ENCODE data around the gene DNALI1.

- TF ChIP-seq, protein P1, sequence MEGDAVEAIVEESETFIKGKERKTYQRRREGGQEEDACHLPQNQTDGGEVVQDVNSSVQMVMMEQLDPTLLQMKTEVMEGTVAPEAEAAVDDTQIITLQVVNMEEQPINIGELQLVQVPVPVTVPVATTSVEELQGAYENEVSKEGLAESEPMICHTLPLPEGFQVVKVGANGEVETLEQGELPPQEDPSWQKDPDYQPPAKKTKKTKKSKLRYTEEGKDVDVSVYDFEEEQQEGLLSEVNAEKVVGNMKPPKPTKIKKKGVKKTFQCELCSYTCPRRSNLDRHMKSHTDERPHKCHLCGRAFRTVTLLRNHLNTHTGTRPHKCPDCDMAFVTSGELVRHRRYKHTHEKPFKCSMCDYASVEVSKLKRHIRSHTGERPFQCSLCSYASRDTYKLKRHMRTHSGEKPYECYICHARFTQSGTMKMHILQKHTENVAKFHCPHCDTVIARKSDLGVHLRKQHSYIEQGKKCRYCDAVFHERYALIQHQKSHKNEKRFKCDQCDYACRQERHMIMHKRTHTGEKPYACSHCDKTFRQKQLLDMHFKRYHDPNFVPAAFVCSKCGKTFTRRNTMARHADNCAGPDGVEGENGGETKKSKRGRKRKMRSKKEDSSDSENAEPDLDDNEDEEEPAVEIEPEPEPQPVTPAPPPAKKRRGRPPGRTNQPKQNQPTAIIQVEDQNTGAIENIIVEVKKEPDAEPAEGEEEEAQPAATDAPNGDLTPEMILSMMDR (IDR thresholded peaks at IDR 0.05) = no peak
- TF ChIP-seq POLR2A (IDR thresholded peaks at IDR 0.05) = no peak
Observed at GRCh38 chr1:37616330-37616729, 59.6 kb downstream of the DNALI1 start.

Measured in vagina (tissue), 2 donors.